ENCODE data around the gene HECW1.

HECW1 gene

GRCh38 chr7:43163885-43164284, 51.4 kb downstream of the HECW1 start:
- no peak for DNase-seq (ENCODE audit: low read depth)
- TF ChIP-seq CTCF (IDR thresholded peaks at IDR 0.05; ENCODE audit: low read length, missing control alignments): no peak
- H3K4me3 ChIP-seq (replicated peaks; ENCODE audit: low read depth, low read length): no peak overlapping the region

- peak; percentile 94 for DNase-seq (ENCODE audit: low read depth)
- no peak overlapping the region for H3K4me3 ChIP-seq (replicated peaks; ENCODE audit: low read depth, low read length)
Observed at GRCh38 chr7:43164757-43165156, 52.3 kb downstream of the HECW1 start.

GRCh38 chr7:43166686-43167085, 54.2 kb downstream of the HECW1 start:
- no peak for DNase-seq (ENCODE audit: low read depth)
- TF ChIP-seq CTCF (IDR thresholded peaks at IDR 0.05; ENCODE audit: low read length, missing control alignments): no peak
- H3K4me3 ChIP-seq (replicated peaks; ENCODE audit: low read depth, low read length): no peak overlapping the region

More at GRCh38 chr7:43164757-43165156, 52.3 kb downstream of the HECW1 start:
- no peak for TF ChIP-seq CTCF (IDR thresholded peaks at IDR 0.05; ENCODE audit: low read length, missing control alignments)

GRCh38 chr7:43169076-43169475, 56.6 kb downstream of the HECW1 start:
- DNase-seq (ENCODE audit: low read depth): no peak
- no peak overlapping the region for H3K4me3 ChIP-seq (replicated peaks; ENCODE audit: low read depth, low read length)
- TF ChIP-seq CTCF (IDR thresholded peaks at IDR 0.05; ENCODE audit: low read length, missing control alignments): no peak

GRCh38 chr7:43170571-43170970, 58.1 kb downstream of the HECW1 start:
- no peak for TF ChIP-seq CTCF (IDR thresholded peaks at IDR 0.05; ENCODE audit: low read length, missing control alignments)
- DNase-seq (ENCODE audit: low read depth): no peak
- H3K4me3 ChIP-seq (replicated peaks; ENCODE audit: low read depth, low read length): no peak overlapping the region

GRCh38 chr7:43175570-43176200, 63.2 kb downstream of the HECW1 start:
- no peak for DNase-seq (ENCODE audit: low read depth)
- H3K4me3 ChIP-seq (replicated peaks; ENCODE audit: low read depth, low read length): no peak overlapping the region
- TF ChIP-seq CTCF (IDR thresholded peaks at IDR 0.05; ENCODE audit: low read length, missing control alignments): no peak

GRCh38 chr7:43179393-43179792, 66.9 kb downstream of the HECW1 start:
- H3K4me3 ChIP-seq (replicated peaks; ENCODE audit: low read depth, low read length): no peak overlapping the region
- no peak for TF ChIP-seq CTCF (IDR thresholded peaks at IDR 0.05; ENCODE audit: low read length, missing control alignments)

More at GRCh38 chr7:43179393-43179792, 66.9 kb downstream of the HECW1 start:
- no peak for DNase-seq (ENCODE audit: low read depth)
